ENCODE data around the gene NFKBIA.
"Not testable (repeated sequence)": the region's sequence is repeated elsewhere in the genome, so short reads cannot be mapped to it uniquely, and the experiment has no call there.

Gene NFKBIA

DNA sequence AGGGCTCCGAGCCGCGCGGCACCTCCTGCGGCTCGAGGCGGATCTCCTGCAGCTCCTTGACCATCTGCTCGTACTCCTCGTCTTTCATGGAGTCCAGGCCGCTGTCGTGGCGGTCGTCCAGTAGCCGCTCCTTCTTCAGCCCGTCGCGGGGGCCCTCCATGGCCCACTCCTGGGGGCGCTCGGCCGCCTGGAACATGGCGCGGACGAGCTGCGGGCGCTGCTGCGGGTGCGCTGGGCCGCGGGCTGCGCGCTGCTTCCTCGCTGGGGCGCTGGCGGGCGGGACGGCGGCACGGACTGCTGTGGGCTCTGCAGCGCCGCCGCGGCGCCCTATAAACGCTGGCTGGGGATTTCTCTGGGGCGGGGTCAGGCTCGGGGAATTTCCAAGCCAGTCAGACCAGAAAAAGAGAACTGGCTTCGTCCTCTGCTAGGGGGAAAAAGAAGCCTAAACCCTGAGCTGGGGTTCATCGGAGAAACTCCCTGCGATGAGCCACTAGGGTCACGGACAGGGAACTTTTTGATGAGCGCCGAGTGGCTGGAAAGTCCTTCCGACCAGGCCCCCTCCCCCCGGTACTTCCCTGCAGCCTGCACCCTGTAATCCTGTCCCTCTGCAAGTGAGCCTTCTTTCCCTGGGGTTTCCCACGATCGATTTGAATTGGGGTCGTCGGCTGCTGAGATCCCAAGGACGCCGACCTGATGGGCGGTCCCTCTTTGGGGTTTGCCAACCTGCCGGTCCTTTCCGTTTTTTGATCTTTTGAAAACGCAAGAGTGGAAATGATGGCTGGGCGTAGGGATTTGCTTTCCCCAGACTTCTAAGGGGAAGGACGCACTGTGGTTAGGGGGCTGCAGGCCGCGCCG, at the start of gene NFKBIA:
TSS of gene NFKBIA (minus strand) at position 301 of the 855 bp plus-strand sequence. CDS start at position 196, 105 bp downstream.
- FAIRE-seq, result no peak
- DNase-seq (ENCODE audit: low spot score), result peak; percentile 88

GRCh38 chr14:35446450-35446849, 41.9 kb upstream of the NFKBIA start:
- DNase-seq (ENCODE audit: low spot score), result no peak
- no peak for FAIRE-seq

DNA sequence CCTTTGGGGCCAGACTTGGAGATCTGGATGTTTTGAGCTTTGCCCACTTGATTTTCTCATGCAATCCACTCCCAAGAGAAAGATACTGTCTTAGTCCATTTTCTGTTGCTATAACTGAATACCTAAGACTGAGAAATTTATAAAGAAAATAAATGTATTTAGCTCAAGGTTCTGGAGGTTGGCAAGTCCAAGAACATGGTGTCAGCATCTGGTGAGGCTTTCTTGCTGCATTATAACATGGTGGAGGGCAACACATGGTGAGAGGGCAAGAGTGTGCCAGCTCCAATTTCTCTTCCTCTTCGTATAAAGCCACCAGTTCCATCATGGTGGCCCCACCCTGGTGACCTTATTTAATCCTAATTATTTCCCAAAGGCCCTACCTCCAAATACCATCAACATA, 39.6 kb upstream of the NFKBIA start:
- FAIRE-seq, result no peak
- DNase-seq (ENCODE audit: low spot score), result no peak

DNA sequence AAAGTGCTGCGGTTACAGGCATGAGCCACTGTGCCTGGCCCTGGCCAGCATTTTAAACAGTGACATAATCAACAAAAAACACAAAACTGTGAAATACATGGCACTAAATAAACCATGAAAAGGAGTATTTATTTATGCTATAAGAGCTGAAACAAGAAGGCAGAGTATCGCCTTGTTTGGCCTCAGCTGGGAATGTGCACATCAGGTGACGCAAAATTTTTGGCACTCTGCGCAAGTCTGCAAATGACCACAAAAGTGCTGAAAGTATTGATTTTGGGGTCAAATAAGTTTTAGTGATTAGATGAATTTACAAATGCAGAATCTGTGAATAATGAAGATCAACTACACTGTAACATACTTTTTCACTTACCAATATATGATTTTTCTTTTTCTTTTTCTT, 36.6 kb upstream of the NFKBIA start:
- DNase-seq (ENCODE audit: low spot score), result no peak
- FAIRE-seq, result no peak

GRCh38 chr14:35438910-35439713, 34.6 kb upstream of the NFKBIA start:
- DNase-seq (ENCODE audit: low spot score) (peak; percentile 18), FAIRE-seq (no peak)

DNA sequence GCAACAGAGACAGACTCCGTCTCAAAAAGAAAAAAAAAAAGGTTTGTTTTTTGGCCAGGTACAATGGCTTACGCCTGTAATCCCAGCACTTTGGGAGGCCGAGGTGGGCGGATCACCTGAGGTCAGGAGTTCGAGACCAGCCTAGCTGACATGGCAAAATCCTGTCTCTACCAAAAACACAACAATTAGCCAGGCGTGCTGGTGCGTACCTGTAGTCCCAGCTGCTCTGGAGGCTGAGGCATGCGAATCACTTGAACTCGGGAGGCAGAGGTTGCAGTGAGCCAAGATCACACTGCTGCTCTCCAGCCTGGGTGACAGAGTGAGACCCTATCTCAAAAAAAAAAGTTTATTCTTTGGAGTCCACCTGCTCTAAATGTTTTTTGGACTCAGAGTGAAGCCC, 33.9 kb upstream of the NFKBIA start:
- DNase-seq (ENCODE audit: low spot score); FAIRE-seq: not testable (repeated sequence)

DNA sequence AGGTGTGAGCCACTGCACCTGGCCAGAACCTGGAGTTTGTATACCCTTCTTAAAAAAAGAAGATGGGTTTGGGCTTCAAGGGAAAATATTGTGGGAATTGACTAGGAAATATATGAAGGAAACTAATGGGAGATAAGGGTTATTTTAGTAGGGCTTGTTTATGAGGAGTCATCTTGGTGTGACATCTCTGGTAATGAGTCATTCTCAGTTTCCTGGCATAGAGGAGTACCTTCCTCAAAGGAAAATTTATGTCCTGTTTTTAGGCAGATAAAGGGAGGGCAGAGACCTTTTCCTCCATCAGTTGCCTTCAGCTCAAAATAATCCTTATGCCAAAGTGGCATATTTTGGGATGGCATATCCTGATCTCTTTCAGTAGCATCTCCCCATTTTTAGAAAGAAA, 30.6 kb upstream of the NFKBIA start:
- FAIRE-seq, result no peak
- no peak for DNase-seq (ENCODE audit: low spot score)

DNA sequence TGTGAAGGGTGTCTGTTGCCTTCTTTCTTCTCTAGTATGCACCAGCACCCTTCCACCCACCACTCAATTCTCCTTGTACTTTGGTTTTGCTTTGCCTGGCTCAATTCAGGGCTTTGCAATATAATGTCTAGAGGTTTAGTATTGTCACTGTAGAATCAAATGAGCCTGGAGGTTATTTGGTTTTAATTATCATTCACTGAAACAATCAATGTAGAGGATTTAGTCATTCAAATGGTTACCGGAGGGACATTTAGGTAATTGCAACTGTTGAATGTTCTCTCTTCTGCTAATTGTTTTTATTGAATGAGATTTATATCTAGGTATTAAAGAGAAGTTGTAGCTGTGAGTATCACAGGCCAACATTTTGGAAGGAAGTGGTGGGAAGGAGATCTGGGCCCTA, 29.3 kb upstream of the NFKBIA start:
- FAIRE-seq, result no peak

DNA sequence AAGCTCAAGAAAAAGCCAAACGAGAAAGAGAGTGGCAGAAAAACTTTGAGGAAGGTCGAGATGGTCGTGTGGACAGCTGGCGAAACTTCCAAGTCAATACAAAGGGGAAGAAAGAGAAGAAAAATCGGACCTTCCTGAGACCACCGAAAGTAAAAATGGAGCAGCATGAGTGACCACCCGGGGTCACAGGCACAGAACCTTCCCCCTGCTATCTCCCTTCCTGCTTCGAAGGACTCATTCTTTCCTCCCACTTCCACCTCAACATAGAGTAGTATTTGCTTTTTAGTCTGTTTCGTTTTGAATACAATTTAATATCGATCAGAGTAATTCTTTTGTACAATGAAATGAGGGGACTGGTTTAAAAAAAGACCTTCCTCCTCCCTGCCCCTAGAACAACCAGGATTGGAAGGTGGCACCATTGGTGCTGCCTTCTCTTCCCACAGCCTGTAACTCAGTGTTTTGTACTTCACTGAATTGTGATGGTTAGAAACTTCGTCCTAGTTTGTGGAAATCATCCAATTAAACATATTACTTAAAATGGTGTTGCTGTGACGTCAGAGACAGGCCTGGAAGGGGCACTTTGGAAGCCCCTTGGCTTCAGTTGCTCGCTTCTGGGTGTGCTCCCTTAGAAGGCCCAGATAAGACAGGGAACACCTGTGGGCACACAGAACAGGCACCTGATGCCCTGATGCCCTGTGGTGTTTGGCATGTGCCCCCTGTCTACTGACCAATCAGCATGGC, 26.1 kb upstream of the NFKBIA start:
- FAIRE-seq, result no peak

More for the DNA sequence above, 29.3 kb upstream of the NFKBIA start:
- no peak for DNase-seq (ENCODE audit: low spot score)

DNA sequence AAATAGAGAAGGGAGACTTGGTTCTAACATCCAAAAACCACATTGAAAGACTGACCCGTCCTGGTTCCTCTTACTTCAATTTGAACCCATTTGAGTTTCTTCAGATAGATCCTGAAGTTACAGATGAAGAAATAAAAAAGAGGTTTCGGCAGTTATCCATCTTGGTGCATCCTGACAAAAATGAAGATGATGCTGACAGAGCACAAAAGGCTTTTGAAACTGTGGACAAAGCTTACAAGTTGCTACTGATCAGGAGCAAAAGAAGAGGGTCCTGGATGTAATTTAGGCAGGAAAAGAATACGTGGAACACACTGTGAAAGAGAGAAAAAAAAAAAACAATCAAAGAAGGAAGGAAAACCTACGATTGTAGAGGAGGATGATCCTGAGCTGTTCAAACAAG, 25.4 kb upstream of the NFKBIA start:
- FAIRE-seq (no peak), DNase-seq (ENCODE audit: low spot score) (no peak)

More for the DNA sequence above, 26.1 kb upstream of the NFKBIA start:
- DNase-seq (ENCODE audit: low spot score), result no peak

- FAIRE-seq, result no peak
Observed at GRCh38 chr14:35425850-35426249, 21.3 kb upstream of the NFKBIA start.

GRCh38 chr14:35423621-35424020, 19.1 kb upstream of the NFKBIA start:
- FAIRE-seq, result no peak
- no peak for DNase-seq (ENCODE audit: low spot score)

More at GRCh38 chr14:35425850-35426249, 21.3 kb upstream of the NFKBIA start:
- no peak for DNase-seq (ENCODE audit: low spot score)

DNA sequence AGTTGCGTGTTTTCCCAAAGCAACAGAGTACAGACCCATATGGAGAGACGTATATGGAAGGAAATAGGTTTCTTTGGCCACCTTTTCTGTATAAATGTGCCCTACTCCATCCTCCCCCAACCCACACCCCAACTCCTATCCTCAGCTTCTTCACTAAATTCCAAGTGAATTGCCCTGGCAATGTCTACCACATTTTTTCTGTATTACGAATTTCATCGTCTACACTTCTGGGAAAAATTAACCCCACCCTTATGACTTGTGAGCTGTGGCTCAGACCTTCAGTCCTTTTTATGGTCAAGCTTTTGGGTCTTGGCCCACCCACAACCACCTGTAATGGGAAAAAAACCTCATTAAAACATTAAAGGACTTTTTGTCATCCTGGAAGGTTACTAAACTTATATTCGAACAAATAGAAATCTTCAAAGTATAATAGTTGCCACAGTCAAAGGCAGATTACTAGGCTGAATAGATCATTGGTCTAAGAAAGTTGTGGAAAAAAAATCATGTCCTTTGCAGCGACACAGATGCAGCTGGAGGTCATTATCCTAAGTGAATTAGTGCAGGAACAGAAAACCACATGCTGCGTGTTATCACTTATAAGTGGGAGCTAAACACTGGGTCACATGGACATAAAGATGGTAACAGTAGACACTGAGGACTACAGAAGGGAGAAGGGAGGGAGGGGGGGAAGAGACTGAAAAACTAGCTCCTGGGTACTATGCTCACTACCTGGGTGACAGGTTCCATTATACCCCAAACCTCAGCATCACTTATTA, 15.7 kb upstream of the NFKBIA start:
- FAIRE-seq (no peak), DNase-seq (ENCODE audit: low spot score) (peak; percentile 39)

GRCh38 chr14:35419429-35419841, 14.9 kb upstream of the NFKBIA start:
- FAIRE-seq, result no peak
- peak; percentile 54 for DNase-seq (ENCODE audit: low spot score)

- FAIRE-seq, result no peak
- no peak for DNase-seq (ENCODE audit: low spot score)
Observed at GRCh38 chr14:35418093-35418492, 13.5 kb upstream of the NFKBIA start.

GRCh38 chr14:35416108-35416750, 11.7 kb upstream of the NFKBIA start:
- FAIRE-seq (no peak), DNase-seq (ENCODE audit: low spot score) (no peak)

DNA sequence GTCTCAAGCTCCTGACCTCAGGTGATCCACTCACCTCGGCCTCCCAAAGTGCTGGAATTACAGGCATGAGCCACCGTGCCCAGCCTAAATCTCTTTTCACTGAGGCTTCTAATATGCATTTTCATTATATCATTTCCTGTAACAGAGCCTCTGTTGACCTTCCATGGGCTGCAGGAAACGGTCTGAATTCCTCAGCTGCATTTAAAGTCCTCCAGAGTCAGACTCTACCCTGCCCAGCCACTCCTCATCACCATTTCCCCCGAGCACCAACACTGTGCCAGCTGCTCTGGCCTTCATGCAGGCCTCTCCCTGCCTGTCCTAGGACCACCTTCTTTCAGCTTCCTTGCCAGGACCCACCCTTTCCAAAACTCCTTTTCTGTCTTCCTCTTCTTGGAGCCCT, 9.8 kb upstream of the NFKBIA start:
- DNase-seq (ENCODE audit: low spot score) (no peak), FAIRE-seq (no peak)

DNA sequence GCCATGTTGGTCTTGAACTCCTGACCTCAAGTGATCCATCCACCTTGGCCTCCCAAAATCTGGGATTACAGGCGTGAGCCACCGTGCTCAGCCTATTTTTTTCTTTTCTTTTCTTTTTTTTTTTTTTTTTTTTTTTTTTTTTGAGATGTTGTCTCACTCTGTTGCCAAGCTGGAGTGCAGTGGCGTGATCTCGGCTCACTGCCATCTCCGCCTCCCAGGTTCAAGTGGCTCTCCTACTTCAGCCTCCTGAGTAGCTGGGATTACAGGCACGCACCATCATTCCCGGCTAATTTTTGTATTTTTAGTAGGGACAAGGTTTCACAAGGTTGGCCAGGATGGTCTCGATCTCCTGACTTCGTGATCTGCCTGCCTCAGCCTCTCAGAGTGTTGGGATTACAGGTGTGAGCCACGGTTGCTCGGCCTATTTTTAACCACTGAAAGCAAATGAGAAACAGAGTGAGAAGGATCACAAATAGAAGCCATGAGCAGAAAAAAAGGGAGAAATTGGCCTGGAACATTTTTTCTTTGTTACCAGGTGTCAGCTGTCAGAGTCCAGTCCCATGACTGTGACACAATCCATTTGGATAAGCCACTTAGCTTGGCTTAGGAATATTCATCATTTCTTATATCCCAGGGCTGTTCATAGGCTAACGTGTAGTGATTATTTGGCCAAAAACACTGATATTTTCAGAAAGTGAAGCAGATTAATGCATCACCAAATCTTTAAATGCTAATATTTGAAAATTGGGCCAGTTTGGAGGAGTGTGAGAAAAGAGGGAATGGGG, 7.9 kb upstream of the NFKBIA start:
- FAIRE-seq, result no peak
- no peak for DNase-seq (ENCODE audit: low spot score)

GRCh38 chr14:35410858-35411257, 6.3 kb upstream of the NFKBIA start:
- no peak for FAIRE-seq

DNA sequence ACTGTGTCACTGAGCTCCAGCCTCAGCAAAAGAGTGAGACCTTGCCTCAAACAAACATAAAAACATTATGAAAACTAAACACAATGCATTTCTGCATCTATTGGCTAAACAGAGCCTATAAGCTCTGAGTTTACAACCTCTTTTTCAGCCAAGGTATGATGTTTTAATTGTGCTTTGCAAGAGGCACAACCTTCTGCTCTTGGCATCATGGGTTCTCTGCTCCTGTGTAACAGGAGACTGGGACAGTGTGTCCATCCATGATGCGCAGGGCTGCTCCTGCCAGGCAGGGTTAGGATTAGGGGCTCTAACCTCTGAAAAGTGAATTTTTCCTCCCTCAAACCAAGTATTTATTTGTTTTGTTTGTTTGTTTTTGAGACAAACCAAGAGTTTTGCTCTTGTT, 5.0 kb upstream of the NFKBIA start:
- DNase-seq (ENCODE audit: low spot score) (no peak), FAIRE-seq (no peak)

More at GRCh38 chr14:35410858-35411257, 6.3 kb upstream of the NFKBIA start:
- DNase-seq (ENCODE audit: low spot score), result no peak
